Measurements from ENCODE around the gene INTS6L.
A peak's percentile ranks its signal among the peaks of the same experiment; 100 is the strongest.

The INTS6L gene, protein sequence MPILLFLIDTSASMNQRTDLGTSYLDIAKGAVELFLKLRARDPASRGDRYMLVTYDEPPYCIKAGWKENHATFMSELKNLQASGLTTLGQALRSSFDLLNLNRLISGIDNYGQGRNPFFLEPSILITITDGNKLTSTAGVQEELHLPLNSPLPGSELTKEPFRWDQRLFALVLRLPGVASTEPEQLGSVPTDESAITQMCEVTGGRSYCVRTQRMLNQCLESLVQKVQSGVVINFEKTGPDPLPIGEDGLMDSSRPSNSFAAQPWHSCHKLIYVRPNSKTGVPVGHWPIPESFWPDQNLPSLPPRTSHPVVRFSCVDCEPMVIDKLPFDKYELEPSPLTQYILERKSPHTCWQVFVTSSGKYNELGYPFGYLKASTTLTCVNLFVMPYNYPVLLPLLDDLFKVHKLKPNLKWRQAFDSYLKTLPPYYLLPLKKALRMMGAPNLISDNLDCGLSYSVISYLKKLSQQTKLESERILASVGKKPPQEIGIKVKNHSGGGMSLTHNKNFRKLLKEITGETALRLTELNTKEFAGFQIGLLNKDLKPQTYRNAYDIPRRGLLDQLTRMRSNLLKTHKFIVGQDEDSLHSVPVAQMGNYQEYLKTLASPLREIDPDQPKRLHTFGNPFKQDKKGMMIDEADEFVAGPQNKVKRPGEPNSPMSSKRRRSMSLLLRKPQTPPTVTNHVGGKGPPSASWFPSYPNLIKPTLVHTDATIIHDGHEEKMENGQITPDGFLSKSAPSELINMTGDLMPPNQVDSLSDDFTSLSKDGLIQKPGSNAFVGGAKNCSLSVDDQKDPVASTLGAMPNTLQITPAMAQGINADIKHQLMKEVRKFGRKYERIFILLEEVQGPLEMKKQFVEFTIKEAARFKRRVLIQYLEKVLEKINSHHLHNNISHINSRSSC

GRCh38 chrX:135520553-135521404 lies at the start of gene INTS6L:
Gene INTS6L (plus strand): TSS chrX:135520660. CDS start chrX:135520993, 333 bp downstream.
- peak; percentile 85 for DNase-seq

DNA sequence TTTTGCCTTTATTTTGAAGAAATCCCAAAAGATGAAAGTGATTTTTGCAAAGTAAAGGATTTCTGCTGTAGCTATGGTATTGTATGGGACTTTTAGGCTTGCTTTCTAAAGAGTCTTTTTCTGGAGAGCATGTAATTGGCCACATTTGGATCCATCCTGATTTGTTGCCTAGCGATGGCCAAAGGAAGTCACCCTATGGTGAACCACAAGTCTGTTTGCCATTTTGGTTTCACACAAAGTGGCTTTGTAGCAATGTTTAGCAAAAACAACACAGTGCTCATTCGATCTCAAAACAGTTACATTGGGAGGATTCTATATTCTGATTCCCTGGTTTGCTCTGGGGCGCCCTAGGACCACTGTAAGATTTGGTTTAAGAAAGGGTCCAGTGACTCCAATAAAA lies 44.1 kb upstream of the INTS6L start:
- DNase-seq = no peak

DNA sequence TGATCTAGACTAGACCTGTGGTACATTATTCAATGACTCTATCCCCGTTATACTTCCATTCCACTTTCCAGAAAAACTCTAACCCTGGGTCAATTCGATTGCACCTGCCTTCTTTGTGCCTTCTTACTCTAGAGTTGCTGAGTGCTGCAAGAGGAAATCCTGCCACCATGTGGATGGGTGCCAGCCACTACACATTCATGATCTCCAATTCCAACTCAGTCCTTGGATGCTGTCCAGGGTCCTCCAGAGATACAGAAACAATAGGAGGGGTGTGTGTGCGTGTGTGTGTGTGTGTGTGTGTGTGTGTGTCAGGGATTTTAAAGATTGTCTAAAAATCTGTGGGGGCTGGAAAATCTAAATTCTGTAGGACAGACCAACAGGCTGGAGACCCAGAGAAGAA lies 42.9 kb upstream of the INTS6L start:
- DNase-seq = peak; percentile 75

DNA sequence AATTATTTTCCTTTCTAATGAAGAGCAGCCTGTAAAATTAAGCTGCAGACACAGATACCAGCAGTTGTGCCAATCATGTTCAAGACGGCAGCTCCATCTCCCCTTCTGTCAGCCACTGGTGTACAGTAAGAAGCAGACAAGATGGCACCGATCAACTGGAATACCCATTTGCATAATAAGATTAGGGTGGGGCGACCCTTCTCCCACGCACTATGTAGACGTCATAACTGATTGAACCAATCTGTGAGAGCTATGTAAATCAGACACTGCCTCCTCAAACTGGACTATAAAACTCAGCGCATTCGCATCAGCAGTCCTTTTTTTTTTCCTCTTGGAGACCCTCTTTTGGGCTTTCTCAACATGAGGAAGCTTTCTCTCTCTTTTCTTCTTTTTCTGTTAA lies 40.4 kb upstream of the INTS6L start:
- no peak for DNase-seq

DNA sequence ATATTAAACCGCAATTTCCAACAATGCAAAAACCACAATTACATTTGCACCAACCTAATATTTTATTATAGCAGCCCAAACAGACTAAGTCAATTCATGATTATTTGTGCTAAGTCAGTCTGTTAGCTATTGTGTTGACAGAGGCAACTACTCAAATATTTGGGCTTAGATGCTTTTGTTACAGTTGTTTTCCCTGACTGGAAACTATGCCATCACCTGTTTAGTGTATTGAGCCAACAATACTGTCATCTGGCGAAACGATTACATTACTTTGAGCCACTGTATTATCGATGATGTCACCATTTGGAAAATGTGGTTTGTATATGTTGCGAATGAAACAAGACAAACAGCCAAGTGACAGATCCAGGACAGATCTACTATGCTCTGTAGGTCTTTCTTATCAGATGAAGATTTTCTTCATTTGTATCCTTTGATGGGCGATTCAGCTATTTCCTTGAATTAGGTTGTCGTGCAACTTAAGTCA lies 38.7 kb upstream of the INTS6L start:
- no peak for DNase-seq

- peak; percentile 46 for DNase-seq
Observed at GRCh38 chrX:135484641-135485289, 35.7 kb upstream of the INTS6L start.

GRCh38 chrX:135489542-135489941 lies 30.9 kb upstream of the INTS6L start:
- DNase-seq = no peak

DNA sequence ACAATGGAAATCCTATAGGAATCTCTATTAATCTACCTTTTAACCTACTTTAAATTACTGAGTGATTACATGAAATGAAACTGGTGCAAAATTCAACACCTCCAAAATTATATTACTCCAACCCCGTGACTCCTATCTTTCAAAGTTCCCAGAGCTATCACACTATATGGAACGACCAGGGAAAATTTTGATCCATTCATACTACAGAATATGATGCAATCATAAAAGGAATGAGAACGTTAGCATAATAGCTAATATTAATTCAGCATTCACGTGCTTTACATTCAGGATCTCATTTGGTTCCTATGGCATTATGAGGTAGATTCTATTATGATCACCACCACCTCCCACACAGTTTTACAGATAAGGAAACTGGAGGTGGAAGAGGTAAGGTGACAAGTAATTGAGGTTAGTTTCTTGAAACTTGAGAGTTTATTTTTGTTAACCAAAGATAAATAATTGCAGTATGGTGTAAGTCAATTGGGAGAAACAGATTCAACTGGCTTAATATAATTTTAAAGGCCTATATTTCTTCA lies 29.4 kb upstream of the INTS6L start:
- no peak for DNase-seq

DNA sequence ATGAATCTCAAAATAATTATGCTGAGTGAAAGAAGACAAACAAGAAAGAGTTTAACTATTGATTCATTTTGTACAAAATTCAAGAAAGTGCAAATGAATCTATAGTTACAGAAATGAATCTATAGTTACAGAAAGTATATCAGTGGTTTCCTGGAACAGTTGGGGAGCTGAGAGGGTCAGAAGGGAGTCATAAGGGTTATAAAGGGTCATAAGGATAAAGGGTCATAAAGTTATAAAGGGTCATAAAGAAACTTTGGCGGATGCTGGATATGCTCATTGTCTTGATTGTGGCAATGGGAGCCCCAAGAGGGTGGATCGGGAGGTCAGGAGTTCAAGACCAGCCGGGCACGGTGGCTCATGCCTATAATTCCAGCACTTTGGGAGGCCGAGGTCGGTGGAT lies 26.0 kb upstream of the INTS6L start:
- no peak for DNase-seq

GRCh38 chrX:135497736-135498135 lies 22.7 kb upstream of the INTS6L start:
- peak; percentile 11 for DNase-seq

GRCh38 chrX:135498236-135498635 lies 22.2 kb upstream of the INTS6L start:
- DNase-seq = no peak

DNA sequence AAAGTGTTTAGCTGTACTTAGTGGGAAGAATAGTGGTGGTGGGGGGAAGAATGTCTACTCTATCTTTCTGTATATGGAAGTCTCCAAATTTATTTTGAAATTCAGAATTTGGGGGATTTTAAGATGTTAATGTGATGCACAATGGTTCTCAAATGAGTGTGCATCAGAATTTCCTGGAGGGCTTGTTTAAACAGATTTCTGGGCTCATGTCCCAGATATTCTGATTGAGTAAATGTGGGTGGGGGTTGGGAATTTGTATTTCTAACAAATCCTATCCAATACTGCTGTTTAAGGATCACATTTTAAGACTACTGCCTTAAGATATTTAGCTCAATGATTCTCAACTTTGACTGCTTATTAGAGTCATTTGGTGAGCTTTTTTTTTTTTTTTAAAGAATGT lies 15.1 kb upstream of the INTS6L start:
- no peak for DNase-seq

GRCh38 chrX:135509885-135510284 lies 10.6 kb upstream of the INTS6L start:
- DNase-seq = no peak

GRCh38 chrX:135512508-135513129 lies 7.8 kb upstream of the INTS6L start:
- DNase-seq = no peak

DNA sequence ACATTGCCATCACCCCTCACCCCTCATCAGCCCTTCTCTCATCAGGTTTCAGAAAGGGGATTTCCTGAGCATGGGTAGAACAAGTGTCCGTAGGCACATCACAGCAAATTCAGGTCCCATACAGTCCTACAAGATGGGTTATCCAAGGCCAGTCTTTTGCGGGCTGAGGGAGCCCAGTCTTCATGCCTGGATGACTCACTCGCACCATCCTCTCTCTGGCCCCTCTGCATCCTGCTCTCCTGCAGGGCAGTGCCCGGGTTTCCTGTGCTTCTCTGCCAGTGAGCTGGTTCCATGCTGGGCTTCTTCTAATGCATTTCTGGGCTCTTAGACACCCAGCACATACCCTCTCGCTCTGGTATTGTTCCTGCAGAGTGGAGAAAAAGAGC lies 7.3 kb upstream of the INTS6L start:
- DNase-seq = no peak

GRCh38 chrX:135516376-135516775 lies 4.1 kb upstream of the INTS6L start:
- no peak for DNase-seq

DNA sequence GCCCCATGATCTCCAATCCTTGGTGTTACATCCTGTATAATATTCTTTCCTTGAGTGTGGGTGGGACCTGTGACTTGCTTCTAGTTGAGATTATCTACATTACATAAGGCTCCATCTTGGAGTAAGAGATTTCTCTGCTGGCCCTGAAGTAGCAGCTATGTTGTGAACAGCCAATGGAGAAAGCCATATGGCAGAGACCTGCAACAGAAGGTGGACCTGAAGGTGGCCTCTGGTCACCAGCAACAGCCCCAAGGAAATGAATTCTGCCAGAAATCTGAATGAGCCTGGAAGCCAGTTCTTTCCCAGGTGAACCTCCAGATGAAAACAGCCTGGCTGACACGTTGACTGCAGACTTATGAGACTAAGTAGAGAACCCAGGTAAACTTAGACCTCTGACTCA lies 2.3 kb upstream of the INTS6L start:
- DNase-seq = no peak

GRCh38 chrX:135520022-135520552 lies 373 bp upstream of the INTS6L start:
- no peak for DNase-seq

- DNase-seq = peak; percentile 91
Observed at GRCh38 chrX:135521405-135522131, 1.1 kb downstream of the INTS6L start.

GRCh38 chrX:135522132-135522530 lies 1.7 kb downstream of the INTS6L start:
- no peak for DNase-seq
